ENCODE measurements around the gene YTHDC1.

Gene YTHDC1

DNA sequence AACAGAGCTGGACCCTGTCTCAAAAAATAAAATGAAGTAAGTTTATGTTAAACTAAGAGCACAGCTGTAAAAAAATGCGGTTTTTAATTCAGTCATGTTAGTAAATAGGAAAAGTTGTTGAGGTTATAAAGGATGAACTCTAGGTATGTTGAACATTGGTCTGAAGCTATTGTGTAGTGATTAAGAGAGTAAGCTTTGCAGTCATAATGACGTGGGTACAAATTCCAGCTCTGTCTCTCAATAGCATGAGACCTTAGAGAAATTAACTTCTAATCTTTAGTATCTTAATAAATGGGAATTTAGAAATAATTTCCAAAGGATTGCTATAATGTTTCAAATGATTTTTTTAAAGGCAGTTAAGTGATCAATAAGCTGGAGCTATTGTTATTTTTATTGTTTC, 2.9 kb upstream of the YTHDC1 start:
- no peak for DNase-seq

DNA sequence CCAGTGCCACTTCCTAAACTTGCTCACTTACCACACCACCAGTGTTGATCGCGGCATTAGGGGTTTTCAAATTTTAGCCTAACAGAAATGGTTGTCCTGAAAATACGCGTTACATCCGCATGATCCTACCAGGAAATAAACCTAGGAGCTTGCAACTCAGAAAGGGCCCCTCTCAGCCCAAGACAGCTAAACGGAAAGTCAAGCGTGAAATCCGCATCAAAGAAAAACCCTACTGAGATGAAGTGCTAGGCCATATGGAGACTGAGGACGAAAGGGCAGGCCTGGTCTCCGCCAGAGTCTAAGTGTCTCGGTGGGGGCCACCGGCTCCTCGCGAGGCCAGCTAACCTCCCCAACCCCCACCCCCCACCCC, 626 bp downstream of the YTHDC1 start:
- no peak for DNase-seq

DNA sequence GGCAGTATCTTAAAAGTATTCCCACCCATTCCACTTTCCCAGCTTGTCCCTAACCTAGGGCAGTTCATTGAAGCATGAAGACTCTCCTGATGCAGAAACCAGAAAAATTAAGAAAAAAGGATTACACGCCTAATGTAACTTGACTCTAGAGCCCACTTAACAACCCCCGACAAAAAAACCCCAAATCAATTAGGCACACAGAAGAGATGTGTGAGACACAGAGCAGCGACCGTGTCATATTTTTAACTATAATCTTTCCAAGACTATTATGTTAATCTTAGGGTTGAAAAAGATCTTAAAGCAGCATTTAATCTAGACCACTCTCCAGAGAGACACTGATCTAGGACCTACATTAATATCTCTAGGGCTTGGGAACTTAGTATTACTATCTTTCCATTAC, 1.3 kb downstream of the YTHDC1 start:
- no peak for DNase-seq

DNA sequence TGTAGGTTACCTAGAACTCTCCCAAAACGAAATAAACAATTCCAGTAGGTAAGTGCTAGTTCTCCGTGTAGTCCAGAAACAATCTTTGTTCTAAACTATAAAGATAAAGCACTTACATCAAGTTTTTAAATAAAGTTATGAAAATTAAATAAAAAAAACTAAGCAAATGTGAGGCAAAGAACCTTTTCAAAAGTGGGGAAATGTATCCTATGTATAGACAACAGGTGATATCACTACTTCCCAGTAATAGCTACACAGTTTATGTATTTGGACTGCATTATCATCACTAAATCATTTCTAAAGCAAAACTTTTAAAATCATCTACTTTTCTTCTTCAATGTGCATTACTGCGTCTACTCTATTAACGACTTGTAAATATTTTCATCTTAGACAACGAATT, 2.0 kb downstream of the YTHDC1 start:
- DNase-seq = no peak

DNA sequence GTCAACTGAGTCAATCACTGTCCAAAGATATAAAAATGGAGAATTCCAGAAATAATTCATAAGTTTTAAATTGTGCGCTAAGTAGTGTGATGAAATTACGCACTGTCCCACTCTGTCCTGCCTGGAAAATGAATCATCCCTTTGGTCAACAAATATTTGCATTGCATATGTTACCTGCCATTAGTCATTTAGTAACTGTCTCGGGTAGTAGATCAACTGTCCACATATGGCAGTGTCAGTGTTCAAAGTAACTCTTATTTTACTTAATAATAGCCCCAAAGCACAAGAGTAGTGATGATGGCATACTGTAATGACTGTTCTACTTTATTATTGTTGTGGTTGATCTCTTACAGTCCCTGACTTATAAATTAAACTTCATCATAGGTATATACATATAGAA, 3.4 kb downstream of the YTHDC1 start:
- no peak for DNase-seq

GRCh38 chr4:68344785-68345184, 5.1 kb downstream of the YTHDC1 start:
- no peak for DNase-seq

GRCh38 chr4:68344049-68344448, 5.8 kb downstream of the YTHDC1 start:
- DNase-seq = no peak

GRCh38 chr4:68342134-68342533, 7.8 kb downstream of the YTHDC1 start:
- DNase-seq = no peak

DNA sequence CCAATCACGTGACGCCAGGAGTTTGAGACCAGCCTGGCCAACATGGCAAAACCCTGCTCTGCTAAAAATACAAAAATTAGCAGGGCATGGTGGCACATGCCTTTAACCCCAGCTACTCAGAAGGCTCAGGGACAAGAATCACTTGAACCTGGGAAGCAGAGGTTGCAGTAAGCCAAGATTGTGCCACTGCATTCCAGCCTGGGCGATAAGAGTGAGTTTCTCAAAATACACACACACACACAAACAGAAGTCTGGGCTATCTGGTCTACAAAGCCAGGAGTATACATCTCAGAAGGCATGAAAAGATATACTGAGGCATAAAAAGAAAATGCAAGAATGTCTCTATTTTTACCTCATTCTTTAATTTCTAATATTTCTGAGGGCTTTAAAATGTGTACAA, 11.3 kb downstream of the YTHDC1 start:
- DNase-seq = no peak

DNA sequence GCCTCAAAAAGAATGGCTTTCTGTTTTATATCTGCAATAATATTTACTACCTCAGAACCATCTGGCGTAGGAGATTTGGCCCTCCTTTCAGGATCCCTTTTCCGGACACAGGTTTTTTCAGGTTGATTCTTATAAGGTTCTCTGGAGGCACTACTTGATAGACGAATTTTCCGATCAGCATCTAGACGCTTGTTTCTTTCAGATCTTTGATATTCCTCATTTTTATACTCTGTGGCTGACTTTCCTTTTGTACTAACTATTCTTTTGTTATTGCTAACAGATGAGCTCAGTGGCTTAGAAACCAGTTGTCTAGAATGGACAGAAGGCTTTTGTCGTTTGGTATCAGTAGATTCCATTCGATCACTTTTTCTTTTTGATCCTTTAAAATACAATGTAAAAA, 12.4 kb downstream of the YTHDC1 start:
- DNase-seq = no peak

DNA sequence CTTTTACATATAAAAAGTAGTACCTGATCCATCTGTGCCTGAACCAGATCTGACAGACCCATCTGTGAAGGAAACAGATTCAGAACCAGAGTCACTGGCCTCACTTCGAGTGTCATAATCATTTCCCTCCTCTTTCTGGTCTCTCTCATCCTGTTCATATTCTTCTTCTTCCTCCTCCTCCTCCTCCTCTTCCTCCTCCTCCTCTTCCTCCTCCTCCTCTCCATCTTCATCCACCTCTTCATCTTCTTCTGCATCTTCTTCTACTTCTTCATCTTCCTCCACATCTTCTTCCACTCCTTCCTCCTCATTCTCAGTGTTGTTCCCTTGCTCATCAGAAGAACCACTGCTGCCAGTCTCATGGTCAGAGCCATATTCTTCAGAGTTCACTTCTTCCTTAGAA, 12.9 kb downstream of the YTHDC1 start:
- no peak for DNase-seq

- no peak for DNase-seq
These were observed 13.4 kb downstream of the YTHDC1 start for GRCh38 chr4:68336530-68336929.

DNA sequence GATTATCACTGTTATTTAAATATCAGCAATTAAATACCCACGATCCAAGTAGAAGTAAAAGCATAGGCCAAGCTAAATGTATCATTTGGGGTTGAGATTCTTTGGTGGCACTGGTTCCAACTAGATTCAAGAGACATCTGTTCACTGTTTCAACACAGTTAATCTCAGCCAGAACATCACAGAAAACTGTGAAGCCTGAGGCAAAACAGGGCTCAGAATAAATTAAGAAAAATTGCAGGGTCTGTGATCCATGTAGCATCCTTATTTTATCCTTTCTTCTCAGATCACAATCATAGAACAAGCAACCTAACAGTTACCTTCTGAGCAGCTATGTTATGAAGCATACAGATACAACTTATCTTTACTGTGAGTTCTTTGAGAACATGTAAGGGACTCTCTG, 23.7 kb downstream of the YTHDC1 start:
- no peak for DNase-seq

- no peak for DNase-seq
These were observed 25.2 kb downstream of the YTHDC1 start for GRCh38 chr4:68324519-68325262.

- DNase-seq = no peak
These were observed 30.9 kb downstream of the YTHDC1 start for GRCh38 chr4:68319040-68319439.

DNA sequence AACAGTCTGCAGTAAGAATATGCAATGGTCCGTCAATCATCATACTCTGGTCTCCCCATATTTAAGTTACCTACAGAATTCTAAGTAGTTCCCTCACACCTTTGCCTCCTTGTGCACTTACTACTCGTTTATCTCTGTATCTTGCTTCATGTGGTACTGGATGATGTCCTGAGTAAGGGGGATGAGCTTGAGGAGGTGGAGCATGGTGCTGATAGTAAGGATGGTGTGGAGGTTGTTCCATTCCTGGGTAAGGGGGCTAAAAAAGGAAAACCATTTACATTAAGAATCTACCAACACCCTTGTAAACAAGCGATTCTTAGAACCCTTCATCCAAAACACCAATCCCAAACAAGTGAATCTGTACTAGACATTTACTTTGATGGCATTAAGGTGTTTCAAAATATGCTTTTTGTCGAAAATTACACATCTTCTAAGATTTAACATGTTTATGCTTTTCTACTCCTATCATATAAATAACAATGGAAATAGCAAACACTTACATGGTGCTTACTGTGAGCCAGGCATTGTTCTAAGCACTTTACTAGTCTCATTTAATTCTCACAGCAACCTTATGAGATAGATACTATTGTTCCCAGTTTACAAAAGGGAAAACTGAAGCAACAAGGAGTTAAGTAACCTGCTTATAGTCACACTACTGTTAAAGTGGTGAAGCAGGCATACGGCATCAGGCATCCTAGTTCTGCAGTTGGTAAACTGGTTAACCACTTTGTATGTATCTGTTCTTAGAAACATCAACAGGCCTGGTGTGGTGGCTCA, 33.5 kb downstream of the YTHDC1 start:
- DNase-seq = no peak

DNA sequence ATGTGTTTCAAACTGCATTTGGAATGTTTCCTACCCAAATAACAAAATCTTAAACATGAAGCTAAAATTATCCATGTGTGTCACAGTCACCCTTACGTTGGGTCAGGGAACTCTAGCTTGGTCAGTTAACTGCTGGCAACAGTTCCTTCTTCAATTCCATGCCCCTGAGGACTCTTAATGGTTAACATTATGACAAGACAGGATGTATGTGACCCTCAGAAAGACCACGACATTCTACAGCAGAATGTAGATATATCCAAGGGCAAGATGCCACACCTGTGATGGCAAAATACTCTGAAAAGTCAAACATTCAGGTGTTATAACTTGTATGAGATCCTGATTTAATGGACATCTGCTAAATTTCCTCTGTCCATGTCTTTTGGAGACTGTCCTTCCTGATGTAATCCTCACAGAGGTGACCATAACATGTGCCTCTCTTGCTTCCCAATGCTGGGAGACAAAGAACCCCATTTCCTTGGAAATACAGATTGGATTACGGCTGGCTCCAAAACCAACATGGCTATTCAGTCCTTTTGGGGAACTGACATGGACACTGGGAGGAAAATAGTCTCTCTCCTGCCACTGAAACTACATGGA, 39.1 kb downstream of the YTHDC1 start:
- DNase-seq = no peak

DNA sequence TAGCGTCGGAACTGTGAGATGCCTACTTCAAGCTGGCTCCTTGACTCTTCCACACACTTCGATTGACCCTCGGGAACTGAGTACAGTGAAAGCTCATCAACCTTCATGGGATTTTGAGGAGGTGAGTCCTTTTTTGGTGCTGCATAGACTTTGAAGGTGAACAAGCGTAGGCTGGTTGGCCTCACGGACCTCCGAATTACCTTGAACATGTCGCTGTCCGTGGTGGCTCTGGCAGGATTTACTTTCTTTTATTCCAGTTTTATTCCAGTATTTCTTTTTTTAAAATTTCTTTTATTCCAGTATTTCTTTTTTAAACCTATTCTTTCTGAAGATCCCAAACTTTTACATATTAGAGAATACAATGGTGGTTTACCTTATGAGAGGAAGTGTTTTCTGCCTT, 45.2 kb downstream of the YTHDC1 start:
- no peak for DNase-seq

- no peak for DNase-seq
These were observed 50.1 kb downstream of the YTHDC1 start for GRCh38 chr4:68299492-68300457.

DNA sequence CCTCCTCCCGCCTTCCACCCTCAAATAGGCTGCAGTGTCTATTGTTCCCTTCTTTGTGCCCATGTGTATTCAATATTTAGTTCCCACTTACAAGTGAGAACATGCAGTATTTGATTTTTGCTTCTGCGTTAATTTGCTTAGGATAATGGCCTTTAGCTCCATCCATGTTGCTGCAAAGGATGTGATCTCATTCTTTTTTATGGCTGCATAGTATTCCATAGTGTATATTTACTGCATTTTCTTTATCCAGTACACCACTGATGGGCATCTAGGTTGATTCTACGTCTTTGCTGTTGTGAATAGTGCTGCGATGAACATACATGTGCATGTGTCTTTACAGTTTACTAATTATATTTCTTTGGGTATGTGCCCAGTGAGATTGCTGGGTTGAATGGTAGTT, 52.8 kb downstream of the YTHDC1 start:
- no peak for DNase-seq

GRCh38 chr4:68291256-68291655, 58.6 kb downstream of the YTHDC1 start:
- no peak for DNase-seq

DNA sequence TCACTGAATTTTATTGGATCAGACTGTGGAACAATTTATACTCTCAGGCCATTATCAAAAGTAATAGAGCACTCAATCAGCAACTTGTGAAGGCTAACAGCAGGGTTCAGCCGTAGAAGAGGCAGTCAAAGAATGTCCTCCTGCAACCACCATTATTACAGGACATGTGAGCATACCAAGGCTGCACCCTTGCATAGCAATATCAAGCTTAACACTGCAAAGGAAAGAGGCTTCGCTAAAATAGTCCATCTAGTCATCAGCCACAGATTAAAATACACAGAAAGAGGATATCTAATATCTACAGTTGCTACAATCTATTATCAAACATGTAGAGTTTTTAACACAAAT, 61.5 kb downstream of the YTHDC1 start:
- no peak for DNase-seq

- no peak for DNase-seq
These were observed 62.0 kb downstream of the YTHDC1 start for GRCh38 chr4:68287704-68288392.

All from NCI-H1436 treated with DMSO at 0.1 percent for 48 hours (cell line).